ENCODE results near the gene ATP13A1. TPM values are rescaled to one million over a fixed set of nuclear protein-coding genes. Genes with fewer than 3 reads are reported as not detected.
"Not testable (repeated sequence)": the region's sequence is repeated elsewhere in the genome, so short reads cannot be mapped to it uniquely, and the experiment has no call there.

Gene ATP13A1
- total and polyA plus RNA-seq, 2 donors (not counting 3 experiments of a cell fraction or from before 2014, with no cell fraction given), result 36.9 to 48.7 TPM

- dilution Hi-C loops (cut with MboI; ENCODE audit: extremely low pct_ligation_motif_present, low sequenced_read_pairs) (no loop called here), intact Hi-C loops (cut with micrococcal nuclease) (no loop called here)
- POLR2A ChIA-PET, result no interaction called here
- FAIRE-seq (no peak), DNase-seq (ENCODE audit: low read depth, low spot score) (no peak)
- Histone ChIP-seq H3K4me1 (ENCODE audit: control insufficient read depth, extremely low read depth, insufficient read depth, low read length) (no peaks in the 10 kb centered on the region), H3K36me3 (ENCODE audit: control insufficient read depth in 2 of 2, extremely low read depth in 1 of 2, insufficient read depth in 2 of 2, low read length in 2 of 2) (no peaks in the 10 kb centered on the region), H3K9me3 (replicated peaks; ENCODE audit: control insufficient read depth, insufficient read depth, low read length) (no peaks in the 10 kb centered on the region), H4K20me1 (replicated peaks; ENCODE audit: control insufficient read depth, extremely low read depth, insufficient read depth, low read length) (no peaks in the 10 kb centered on the region), H3K9ac (replicated peaks; ENCODE audit: extremely low read depth, insufficient read depth, low read length) (no peak overlapping the region), H3K27me3 (ENCODE audit: control insufficient read depth in 2 of 2, insufficient read depth in 2 of 2, low read length in 2 of 2) (no peaks in the 10 kb centered on the region), H3K4me3 (replicated peaks in 1 of 3; ENCODE audit: insufficient read depth in 1 of 3, low read depth in 1 of 3, low read length in 3 of 3) (no peak overlapping the region), H3K4me2 (ENCODE audit: insufficient read depth, low read length) (no peak overlapping the region), H2AFZ (ENCODE audit: low read depth, low read length) (no peak overlapping the region), H3K79me2 (ENCODE audit: control insufficient read depth, insufficient read depth, low read length) (no peaks in the 10 kb centered on the region), H3K27ac (ENCODE audit: insufficient read depth, low read depth, low read length) (no peak overlapping the region), H3K9me1 (replicated peaks; ENCODE audit: control insufficient read depth, extremely low read depth, insufficient read depth, low read length) (no peaks in the 10 kb centered on the region)
- TF ChIP-seq MYC (IDR thresholded peaks at IDR 0.05; ENCODE audit: low read depth, low read length), result no peak
- TF ChIP-seq JUN (IDR thresholded peaks at IDR 0.05; ENCODE audit: borderline replicate concordance, insufficient read depth, insufficient read length, low read depth), result no peak
- CTCF ChIA-PET, result no interaction called here
- BruUV-seq (replicated peaks), result no TSS peak
Observed at GRCh38 chr19:19687090-19687489, 23.6 kb upstream of the ATP13A1 start.

- H2AFZ ChIP-seq (ENCODE audit: low read depth, low read length), result no peak overlapping the region
- TF ChIP-seq GATA2 (IDR thresholded peaks at IDR 0.05; ENCODE audit: insufficient read depth, insufficient read length, low read depth, low read length) (no peak), POLR2A (IDR thresholded peaks at IDR 0.05; ENCODE audit: low read depth, low read length) (no peak), POLR2AphosphoS5 (IDR thresholded peaks at IDR 0.05; ENCODE audit: insufficient read depth, low read depth, low read length) (no peak), MAX (IDR thresholded peaks at IDR 0.05; ENCODE audit: insufficient read depth, insufficient read length) (no peak), EZH2 (IDR thresholded peaks at IDR 0.05; ENCODE audit: borderline replicate concordance, low read depth, low read length, severe bottlenecking) (no peak), FOS (IDR thresholded peaks at IDR 0.05; ENCODE audit: borderline replicate concordance, insufficient read depth, low read length) (no peak), MYC (IDR thresholded peaks at IDR 0.05; ENCODE audit: low read depth, low read length) (no peak), JUN (IDR thresholded peaks at IDR 0.05; ENCODE audit: borderline replicate concordance, insufficient read depth, insufficient read length, low read depth) (no peak), CTCF (IDR thresholded peaks at IDR 0.05; ENCODE audit: extremely low read depth in 1 of 2, insufficient read depth in 1 of 2, low read depth in 1 of 2, low read length in 2 of 2) (no peak)
- H3K4me3 ChIP-seq (replicated peaks in 1 of 3; ENCODE audit: insufficient read depth in 1 of 3, low read depth in 1 of 3, low read length in 3 of 3), result no peak overlapping the region
- no peak for FAIRE-seq
- BruUV-seq (replicated peaks), result no TSS peak
- H3K9ac ChIP-seq (replicated peaks; ENCODE audit: extremely low read depth, insufficient read depth, low read length), result no peak overlapping the region
- H4K20me1 ChIP-seq (replicated peaks; ENCODE audit: control insufficient read depth, extremely low read depth, insufficient read depth, low read length), result no peaks in the 10 kb centered on the region
- H3K4me1 ChIP-seq (ENCODE audit: control insufficient read depth, extremely low read depth, insufficient read depth, low read length), result no peaks in the 10 kb centered on the region
- intact Hi-C loops (cut with micrococcal nuclease) (no loop called here), dilution Hi-C loops (cut with MboI; ENCODE audit: extremely low pct_ligation_motif_present, low sequenced_read_pairs) (no loop called here)
- no peak for DNase-seq (ENCODE audit: low read depth, low spot score)
- H3K27me3 ChIP-seq (ENCODE audit: control insufficient read depth in 2 of 2, insufficient read depth in 2 of 2, low read length in 2 of 2), result no peaks in the 10 kb centered on the region
- H3K36me3 ChIP-seq (ENCODE audit: control insufficient read depth in 2 of 2, extremely low read depth in 1 of 2, insufficient read depth in 2 of 2, low read length in 2 of 2), result no peaks in the 10 kb centered on the region
- no peak overlapping the region for H3K4me2 ChIP-seq (ENCODE audit: insufficient read depth, low read length)
- ChIA-PET CTCF (no interaction called here), POLR2A (no interaction called here)
- no peak overlapping the region for H3K27ac ChIP-seq (ENCODE audit: insufficient read depth, low read depth, low read length)
- H3K9me1 ChIP-seq (replicated peaks; ENCODE audit: control insufficient read depth, extremely low read depth, insufficient read depth, low read length), result no peaks in the 10 kb centered on the region
- no peaks in the 10 kb centered on the region for H3K9me3 ChIP-seq (replicated peaks; ENCODE audit: control insufficient read depth, insufficient read depth, low read length)
- H3K79me2 ChIP-seq (ENCODE audit: control insufficient read depth, insufficient read depth, low read length), result no peaks in the 10 kb centered on the region
Observed at GRCh38 chr19:19686580-19686979, 23.1 kb upstream of the ATP13A1 start.

- H3K9me3 ChIP-seq (replicated peaks; ENCODE audit: control insufficient read depth, insufficient read depth, low read length); H3K9ac ChIP-seq (replicated peaks; ENCODE audit: extremely low read depth, insufficient read depth, low read length); H2AFZ ChIP-seq (ENCODE audit: low read depth, low read length); POLR2A ChIA-PET; intact Hi-C loops (cut with micrococcal nuclease); H3K4me1 ChIP-seq (ENCODE audit: control insufficient read depth, extremely low read depth, insufficient read depth, low read length); H3K36me3 ChIP-seq (ENCODE audit: control insufficient read depth in 2 of 2, extremely low read depth in 1 of 2, insufficient read depth in 2 of 2, low read length in 2 of 2); H3K4me2 ChIP-seq (ENCODE audit: insufficient read depth, low read length); H3K27ac ChIP-seq (ENCODE audit: insufficient read depth, low read depth, low read length); H3K4me3 ChIP-seq (replicated peaks in 1 of 3; ENCODE audit: insufficient read depth in 1 of 3, low read depth in 1 of 3, low read length in 3 of 3); CTCF ChIA-PET; DNase-seq (ENCODE audit: low read depth, low spot score); H3K9me1 ChIP-seq (replicated peaks; ENCODE audit: control insufficient read depth, extremely low read depth, insufficient read depth, low read length); FAIRE-seq; dilution Hi-C loops (cut with MboI; ENCODE audit: extremely low pct_ligation_motif_present, low sequenced_read_pairs); H3K79me2 ChIP-seq (ENCODE audit: control insufficient read depth, insufficient read depth, low read length); BruUV-seq (replicated peaks); H3K27me3 ChIP-seq (ENCODE audit: control insufficient read depth in 2 of 2, insufficient read depth in 2 of 2, low read length in 2 of 2); H4K20me1 ChIP-seq (replicated peaks; ENCODE audit: control insufficient read depth, extremely low read depth, insufficient read depth, low read length): not testable (repeated sequence)
Observed at GRCh38 chr19:19686119-19686518, 22.6 kb upstream of the ATP13A1 start.
